ENCODE data around the gene IL36B.

IL36B gene

GRCh38 chr2:113075030-113075429 lies 22.4 kb upstream of the IL36B start:
- DNase-seq: no peak

- DNase-seq: no peak
Measured at GRCh38 chr2:113073325-113073834, 20.7 kb upstream of the IL36B start.

- no peak for DNase-seq
Measured at GRCh38 chr2:113072584-113072983, 19.9 kb upstream of the IL36B start.

GRCh38 chr2:113070606-113070975 lies 17.9 kb upstream of the IL36B start:
- DNase-seq: no peak

GRCh38 chr2:113069676-113070605 lies 17.3 kb upstream of the IL36B start:
- no peak for DNase-seq

- DNase-seq: no peak
Measured at GRCh38 chr2:113068706-113069485, 16.2 kb upstream of the IL36B start.

GRCh38 chr2:113068249-113068648 lies 15.6 kb upstream of the IL36B start:
- DNase-seq: no peak

GRCh38 chr2:113067681-113068080 lies 15.0 kb upstream of the IL36B start, which contains the start of gene IL1F10:
TSS of gene IL1F10 (plus strand) at chr2:113067970. CDS start at chr2:113072739, 4,769 bp downstream.
- DNase-seq: no peak

GRCh38 chr2:113064898-113065297 lies 12.2 kb upstream of the IL36B start:
- DNase-seq: no peak

- DNase-seq: no peak
Measured at GRCh38 chr2:113064281-113064680, 11.6 kb upstream of the IL36B start.

- no peak for DNase-seq
Measured at GRCh38 chr2:113061896-113062770, 9.5 kb upstream of the IL36B start.

- no peak for DNase-seq
Measured at GRCh38 chr2:113061241-113061640, 8.6 kb upstream of the IL36B start.

- no peak for DNase-seq
Measured at GRCh38 chr2:113060796-113061195, 8.1 kb upstream of the IL36B start.

- DNase-seq: no peak
Measured at GRCh38 chr2:113060396-113060795, 7.7 kb upstream of the IL36B start.

GRCh38 chr2:113058998-113059960 lies 6.6 kb upstream of the IL36B start, which contains the start of gene IL36RN:
TSS of gene IL36RN (plus strand) at chr2:113059198. CDS start at chr2:113059439, 241 bp downstream.
- no peak for DNase-seq

GRCh38 chr2:113058411-113058994 lies 5.8 kb upstream of the IL36B start:
- DNase-seq: no peak

GRCh38 chr2:113057117-113057516 lies 4.5 kb upstream of the IL36B start:
- no peak for DNase-seq

GRCh38 chr2:113056521-113056920 lies 3.9 kb upstream of the IL36B start:
- DNase-seq: no peak

GRCh38 chr2:113054066-113054465 lies 1.4 kb upstream of the IL36B start:
- no peak for DNase-seq

GRCh38 chr2:113053666-113054065 lies 999 bp upstream of the IL36B start:
- DNase-seq: no peak
